Measurements from ENCODE around the gene PSTK.

The PSTK gene, protein sequence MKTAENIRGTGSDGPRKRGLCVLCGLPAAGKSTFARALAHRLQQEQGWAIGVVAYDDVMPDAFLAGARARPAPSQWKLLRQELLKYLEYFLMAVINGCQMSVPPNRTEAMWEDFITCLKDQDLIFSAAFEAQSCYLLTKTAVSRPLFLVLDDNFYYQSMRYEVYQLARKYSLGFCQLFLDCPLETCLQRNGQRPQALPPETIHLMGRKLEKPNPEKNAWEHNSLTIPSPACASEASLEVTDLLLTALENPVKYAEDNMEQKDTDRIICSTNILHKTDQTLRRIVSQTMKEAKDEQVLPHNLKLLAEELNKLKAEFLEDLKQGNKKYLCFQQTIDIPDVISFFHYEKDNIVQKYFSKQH

DNA sequence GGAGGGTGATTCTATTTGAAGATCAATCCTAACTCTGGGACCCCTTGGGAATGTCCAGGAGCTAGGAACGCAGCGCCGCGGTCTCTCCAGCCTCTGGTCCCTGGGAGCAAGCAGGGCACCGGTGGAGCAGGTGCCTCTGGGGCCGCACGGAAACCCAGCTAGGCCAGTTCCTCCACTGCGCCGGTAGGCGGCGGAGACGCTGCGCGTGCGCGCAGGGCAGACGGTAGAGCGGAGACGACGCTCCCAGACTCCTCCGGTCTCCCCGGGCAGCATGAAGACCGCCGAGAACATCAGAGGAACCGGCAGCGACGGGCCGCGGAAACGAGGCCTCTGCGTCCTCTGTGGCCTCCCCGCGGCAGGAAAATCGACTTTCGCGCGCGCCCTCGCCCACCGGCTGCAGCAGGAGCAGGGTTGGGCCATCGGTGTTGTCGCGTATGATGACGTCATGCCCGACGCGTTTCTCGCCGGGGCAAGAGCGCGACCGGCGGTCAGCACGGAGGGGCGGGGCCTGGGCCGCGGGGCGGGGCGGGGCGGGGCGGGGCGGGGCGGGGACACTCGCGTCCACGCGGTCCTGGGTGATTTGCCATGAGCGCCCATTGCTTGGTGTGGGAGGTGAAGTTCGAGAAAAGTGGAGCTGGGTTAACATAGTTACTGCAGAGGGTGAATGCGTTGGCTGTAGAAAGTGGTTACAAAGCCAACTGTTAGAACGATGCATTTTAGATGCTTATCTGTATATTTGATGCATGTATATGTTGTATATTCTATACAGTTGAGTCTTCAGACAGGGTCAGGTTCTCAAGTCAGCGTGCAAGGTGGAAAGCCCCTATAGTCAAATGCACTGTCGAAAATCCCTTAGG lies at the start of gene PSTK:
Gene PSTK, plus strand, starts transcription at position 193 of the 857 bp plus-strand sequence. Its CDS starts 79 bp downstream, at position 272.
- peak; percentile 87 to 89 for DNase-seq

DNA sequence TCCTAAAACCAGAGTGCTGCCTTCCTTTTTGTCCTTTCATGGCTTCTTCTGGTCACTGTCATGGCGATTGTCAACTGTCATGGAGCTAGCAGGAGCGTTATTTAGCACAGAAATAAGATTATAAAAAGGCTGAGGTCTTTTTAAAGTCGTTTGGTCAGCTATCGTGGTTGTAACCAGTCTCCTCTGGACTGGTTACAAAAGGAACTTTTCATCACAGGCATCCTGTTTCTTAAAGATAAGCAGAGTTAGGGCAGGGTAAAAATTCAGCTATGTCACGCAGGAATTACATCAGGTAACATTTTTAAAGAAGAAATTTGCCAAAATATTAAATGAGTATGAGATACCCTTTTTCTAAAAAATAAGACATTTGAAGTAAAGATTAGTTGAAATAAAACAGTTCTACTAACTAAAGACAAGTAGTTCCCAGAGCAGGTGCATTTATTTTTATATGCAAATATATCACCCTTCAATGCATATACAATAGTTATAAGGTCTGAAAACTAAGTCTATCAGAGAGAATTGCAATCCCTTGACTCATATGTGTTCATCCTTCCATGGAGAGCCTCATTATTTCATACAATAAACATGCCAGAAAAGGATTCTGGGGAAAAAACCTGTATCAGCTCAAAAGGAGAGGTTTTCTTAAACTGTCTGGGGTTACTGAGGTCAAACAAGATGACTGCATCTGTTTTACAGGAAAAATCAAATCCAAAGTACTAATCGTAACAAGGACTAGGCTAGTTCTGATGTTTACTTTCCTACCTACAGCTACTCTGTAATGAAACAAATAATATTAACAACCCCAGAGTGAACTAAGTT lies 48.9 kb upstream of the PSTK start:
- no peak for DNase-seq

DNA sequence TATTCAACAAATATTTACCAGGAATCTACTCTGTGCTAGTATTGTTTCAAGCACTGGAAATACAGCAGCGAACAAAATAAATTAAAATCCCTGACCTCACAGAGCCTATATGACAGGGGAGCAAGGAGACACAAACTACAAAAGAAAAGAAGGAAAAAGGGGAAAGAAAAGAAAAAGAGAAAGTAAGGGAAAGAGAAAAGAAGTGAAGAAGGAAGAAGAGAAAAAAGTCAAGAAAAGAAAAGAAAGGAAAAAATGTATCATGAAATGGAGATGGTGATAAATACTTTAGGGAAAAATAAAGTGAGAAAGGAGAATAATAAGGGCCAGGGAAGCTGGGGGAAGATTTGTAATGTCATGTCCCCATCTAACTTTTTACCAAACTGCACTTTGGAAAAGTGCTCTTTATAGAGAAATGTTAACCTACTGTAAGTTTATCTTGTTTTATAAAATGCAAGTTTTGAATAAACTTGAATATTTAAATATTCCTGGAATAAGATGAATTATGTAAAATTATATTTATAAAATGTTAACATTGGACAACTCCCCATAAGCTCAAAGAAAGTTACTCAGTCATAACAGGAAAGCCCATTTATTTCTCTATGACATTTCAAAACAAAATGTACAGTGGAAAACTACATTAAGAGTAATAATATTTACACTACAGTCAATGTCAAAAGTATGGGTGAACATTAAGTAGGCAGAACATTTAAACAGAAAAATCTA lies 40.9 kb upstream of the PSTK start:
- DNase-seq = no peak

DNA sequence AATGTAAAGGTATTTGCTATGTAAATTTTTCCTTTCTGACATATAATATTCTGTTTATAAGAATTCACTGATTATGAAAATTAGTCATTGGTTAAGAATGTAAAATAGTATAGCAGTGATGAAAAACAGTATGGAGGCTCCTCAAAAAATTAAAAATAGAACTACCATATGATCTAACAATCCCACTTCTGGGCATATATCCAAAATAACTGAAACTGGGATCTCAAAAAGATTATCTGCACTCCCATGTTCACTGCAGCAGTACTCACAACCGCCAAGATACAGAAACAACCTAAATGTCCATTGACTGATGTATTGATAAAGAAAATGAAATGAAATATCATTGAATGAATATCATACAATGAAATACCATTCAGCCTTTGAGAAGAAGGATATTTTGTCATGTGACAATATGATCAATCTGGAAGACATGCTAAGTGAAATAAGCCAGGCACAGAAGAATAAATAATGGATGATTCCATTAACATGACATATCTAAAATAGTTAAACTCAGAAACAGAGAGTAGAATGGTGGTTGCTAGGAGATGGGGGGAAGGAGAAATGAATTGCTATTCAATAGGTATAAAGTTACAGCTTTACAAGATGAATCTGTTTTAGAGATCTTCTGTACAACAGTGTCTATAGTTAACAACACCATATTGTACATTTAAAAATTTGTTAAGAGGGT lies 40.2 kb upstream of the PSTK start:
- no peak for DNase-seq

DNA sequence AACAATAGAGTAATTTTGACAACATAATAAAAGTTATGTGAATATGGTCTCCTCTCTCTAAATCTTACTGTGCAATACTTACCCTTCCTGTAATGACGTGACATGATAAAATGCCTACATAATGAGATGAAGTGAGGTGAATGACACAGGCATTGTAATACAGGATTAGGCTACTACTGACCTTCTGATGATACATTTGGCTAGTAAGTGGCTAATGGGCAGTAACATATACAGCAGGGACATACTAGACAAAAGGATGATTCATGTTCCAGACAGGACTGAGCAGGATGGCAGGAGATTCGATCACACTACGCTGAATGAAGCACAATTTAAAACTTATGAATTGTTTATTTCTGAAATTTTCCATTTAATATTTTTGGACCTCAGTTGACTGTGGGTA lies 30.9 kb upstream of the PSTK start:
- no peak for DNase-seq

DNA sequence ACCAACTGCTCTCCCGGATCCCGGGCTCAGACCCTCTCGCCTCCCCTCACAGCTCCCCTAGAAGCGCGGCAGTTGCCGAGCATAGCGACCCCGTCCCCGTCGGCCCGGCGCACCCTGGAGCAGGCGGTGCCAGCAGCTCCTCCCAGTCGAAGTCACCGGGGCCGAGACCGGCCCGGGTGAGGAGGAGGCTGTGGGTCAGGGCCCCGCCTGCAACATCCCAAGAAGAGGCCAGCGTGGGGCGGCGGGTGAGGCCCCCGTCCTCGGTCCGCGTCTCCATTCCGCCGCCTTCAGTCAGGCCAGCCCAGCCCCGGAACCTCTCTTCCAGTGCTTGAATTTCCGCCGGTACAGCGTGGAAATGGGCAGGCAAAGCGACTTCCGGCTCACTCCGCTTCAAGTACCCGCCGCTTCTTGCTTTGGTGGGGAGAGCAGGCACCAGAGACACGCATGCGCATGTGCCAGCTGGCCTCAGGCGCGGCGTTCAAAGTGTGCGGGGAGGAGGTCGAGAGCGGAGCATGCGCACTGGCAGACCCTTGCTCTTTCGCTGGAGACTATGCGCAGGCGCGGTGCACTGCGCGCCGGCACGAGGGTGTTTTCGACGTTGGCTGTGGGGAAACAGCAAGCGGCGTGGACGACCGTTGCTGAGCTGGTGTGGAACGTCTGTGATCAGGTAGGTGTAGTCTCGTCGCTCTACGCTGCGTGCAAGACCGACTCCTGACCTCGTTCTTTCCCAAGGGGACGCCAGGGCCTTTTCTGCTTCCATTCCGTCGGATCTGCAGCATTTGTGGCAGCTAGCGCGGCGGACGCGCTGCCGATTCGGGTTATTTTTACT lies 26.1 kb upstream of the PSTK start, which contains the start of gene C10orf88:
Gene C10orf88, minus strand, starts transcription at position 326 of the 829 bp plus-strand sequence. Its CDS starts 49 bp downstream, at position 277.
- peak; percentile 95 to 96 for DNase-seq

DNA sequence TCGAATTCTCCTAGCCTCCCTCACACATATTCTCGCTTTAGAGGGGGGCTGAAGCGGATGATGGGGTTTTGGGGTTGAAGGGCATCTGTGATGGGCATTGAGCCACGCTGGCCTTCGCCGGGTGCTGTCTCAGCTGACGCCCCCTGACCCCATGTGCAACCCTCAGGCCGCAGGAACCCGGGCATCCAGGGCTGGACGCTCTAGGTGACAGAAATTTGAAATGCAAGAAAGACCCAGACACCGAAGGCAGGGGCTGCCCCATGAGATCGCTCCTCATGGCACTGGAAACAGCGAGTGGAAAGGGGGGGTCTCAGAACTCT lies 25.5 kb upstream of the PSTK start:
- DNase-seq = no peak

DNA sequence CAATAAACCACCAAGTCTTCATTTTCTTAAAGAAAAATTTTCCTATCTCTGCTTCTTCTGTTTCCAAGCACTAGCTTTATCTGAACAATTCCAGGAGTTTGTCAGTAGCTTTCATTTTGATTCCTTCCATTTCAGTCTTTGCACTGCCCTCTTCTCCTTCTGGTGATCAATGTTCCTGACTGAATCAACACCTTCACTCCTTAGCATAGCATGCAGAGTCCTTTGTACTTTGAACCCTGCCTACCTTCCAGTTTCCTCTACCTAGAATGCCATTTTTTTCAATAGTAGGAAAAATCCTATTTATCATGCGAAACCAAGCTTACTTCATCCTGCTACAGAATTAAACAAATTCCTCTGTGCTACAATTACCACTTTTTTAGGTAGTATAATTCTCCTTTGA lies 24.3 kb upstream of the PSTK start:
- DNase-seq = no peak

DNA sequence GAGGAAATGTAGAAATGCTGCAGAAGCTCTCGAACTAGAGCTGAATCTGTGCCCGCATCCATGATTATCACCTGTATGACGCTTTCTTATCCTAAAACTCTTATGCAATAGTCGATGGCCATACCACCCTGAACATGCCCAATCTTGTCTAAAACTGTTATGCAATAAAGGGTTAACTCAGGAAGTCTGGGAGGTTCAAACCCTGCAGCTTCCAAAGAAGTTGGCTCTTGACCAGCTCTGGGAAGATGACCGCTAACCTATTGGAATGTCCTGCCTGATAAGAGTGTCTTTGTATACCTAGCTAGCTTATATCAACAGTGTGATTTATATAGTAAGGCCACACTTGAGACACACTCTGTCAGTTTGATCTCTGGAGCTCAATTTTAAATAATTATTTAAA lies 22.7 kb upstream of the PSTK start:
- DNase-seq = no peak

DNA sequence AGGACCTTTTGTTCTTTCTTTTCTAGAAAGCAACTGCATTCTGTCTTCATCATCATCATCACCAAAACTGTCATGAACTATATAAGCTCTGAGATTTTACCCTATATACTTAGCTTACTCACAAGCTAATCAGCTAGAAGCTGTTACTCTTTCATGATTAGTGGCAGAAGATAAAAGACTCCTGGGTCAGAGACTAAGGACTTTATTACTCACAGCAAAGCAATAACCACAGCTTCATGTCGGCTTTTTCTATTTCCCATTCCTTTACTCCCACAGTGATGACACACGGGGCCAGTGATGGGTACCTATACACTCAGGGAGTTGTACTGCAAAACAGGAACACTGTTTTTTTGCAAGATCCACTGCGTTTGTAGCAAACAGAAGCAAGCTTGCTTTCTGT lies 17.8 kb upstream of the PSTK start:
- no peak for DNase-seq

DNA sequence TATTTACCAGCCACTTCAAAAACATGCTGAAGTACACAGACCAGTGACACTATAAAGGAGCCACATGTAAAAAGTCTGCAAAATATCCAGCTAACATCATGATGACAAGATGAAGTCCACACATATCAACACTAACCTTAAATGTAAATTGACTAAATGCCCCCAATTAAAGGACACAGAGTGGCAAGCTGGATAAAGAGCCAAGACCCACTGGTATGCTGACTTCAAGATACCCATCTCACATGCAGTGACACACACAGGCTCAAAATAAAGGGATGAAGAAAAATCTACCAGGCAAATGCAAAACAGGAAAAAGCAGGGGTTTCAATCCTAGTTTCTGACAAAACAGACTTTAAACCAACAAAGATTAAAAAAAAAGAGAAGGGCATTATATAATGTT lies 13.3 kb upstream of the PSTK start:
- DNase-seq = no peak

DNA sequence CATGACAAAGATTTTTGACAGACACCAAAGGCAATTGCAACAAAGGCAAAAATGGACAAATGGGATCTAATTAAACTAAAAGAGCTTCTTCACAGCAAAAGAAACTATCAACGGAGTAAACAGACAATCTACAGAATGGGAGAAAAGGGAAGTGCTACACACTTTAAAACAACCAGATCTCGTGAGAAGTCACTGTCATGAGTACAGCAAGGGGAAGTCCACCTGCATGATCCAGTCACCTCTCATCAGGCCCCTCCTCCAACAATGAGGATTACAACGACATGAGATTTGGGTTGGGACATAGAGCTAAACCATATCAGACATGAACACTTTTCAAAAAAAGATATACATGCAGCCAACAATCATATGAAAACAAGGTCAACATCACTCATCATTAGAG lies 11.5 kb upstream of the PSTK start:
- DNase-seq = no peak

DNA sequence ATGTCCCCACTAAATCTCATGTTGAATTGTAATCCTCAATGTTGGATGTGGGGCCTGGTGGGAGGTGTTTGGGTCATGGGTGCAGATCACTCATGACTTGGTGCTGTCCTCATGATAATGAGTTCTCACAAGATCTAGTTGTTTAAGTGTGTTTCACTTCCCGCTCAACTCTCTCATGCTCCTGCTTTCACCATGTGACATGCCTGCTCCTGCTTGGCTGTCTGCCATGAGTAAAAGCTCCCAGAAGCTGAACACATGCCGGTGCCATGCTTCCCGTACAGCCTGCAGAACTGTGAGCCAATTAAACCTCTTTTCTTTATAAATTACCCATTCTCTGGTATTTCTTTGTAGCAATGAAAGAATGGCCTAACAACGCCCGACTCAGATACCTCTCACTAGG lies 6.2 kb upstream of the PSTK start:
- no peak for DNase-seq

DNA sequence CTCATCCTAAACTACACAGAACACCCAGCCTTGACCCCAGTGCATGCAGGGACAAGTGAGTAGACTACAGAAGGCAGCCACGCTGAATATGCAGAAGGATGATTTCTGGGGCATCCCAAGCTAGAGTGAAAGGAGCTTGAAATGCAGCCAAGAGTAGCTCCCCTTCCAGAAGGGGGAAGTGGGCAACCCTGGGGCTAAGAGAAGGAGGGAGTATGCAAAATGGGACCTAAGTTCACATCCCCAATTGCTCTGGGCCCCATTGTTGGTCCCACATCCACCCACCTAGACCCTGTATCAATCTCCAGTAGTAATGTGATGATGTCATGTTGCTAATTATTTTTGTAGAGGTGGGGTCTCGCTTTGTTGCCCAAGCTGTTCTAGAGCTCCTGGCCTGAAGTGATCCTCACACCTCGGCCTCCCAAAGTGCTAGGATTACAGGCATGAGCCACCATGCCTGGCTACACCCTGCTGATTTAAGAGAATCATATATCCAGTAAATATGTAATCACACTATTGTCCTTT lies 5.6 kb upstream of the PSTK start:
- DNase-seq = no peak

DNA sequence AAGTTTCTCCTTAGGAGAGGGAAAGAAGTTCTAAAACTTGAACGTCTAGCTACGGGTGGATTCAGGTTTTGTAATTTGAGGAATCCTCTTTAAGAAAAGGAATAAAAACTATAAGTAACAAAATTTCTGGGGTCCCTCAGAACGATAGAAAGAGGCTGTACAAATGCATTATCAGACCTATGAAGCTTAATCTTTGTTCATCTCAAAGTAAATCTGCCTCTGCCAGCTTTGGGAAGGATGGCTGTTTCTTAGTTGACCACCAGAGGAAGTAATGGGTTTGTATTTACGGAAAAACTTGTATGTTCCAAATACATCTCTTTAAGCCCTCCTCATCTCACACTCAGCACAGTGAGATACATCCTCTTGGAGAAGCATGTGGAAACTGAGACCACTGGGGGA lies 864 bp downstream of the PSTK start:
- DNase-seq = peak in 1 of 2 experiments; percentile 9

DNA sequence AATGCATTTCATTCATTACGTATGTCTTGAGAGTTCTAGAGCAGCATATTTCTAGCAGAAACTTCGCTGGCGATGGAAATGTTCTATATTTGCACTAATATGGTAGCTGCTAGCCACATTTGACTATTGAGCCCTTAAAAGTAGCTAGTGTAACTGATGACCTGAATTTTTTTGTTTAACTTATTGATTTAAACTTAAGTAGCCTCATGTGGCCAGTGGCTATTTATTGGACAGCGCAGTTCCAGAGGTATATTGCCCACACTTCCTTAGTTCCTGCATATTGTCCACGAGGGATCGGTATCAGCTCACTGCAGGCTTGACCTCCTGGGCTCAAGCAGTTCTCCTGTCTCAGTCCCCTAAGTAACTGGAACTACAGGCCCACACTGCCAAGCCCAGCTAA lies 3.7 kb downstream of the PSTK start:
- no peak for DNase-seq

DNA sequence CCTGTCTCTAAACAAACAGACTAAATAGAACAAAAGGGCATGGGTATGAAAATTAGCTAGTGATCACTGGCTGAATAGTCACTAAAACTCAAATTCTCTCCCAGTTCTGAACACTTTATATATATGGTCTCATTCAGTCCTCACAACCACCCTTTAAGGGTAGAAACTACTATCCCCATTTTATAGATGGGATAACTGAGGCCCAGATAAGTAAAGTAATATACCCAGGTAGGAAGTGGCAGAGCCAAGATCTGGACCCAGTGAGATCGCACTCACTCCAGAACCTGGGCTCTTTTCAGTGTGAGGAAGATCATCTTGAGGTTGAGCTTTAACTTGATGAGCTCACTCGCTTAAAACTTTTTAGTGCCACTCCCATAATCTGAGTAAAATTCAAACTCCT lies 4.5 kb downstream of the PSTK start:
- no peak for DNase-seq

DNA sequence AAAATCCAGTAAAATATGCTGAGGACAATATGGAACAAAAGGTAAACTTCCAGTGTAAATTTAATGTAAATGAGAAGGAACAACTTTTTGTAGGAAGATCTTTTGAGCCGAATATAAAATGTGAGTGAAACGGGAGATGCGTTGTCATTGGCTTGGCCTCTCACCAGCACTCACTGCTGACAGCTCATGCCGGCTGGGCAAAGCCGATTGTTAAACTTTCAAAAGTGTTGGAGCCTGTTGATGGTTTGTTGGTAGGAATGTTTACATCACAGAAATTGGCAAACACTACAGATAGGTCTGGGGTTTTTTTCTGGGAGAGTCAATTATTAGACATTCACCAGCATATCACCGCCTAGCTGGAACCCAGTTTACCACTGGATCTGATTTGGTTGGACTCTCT lies 6.1 kb downstream of the PSTK start:
- DNase-seq = no peak

DNA sequence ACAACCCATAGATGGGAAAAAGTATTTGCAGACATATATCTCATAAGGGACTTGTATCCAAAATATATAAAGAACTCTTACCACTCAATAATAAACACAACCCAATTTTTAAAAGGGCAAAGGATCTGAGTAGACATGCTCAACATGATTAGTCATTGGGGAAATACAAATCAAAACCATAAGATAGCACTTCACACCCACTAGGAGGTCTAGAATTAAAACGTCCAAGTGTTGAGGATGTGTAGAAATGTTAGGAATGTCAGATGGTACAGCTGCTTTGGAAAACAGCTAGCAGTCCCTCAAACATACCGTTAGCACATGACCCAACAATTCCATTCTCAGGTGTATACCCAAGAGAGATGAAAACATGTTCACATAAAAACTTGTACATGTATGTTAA lies 8.3 kb downstream of the PSTK start:
- no peak for DNase-seq

DNA sequence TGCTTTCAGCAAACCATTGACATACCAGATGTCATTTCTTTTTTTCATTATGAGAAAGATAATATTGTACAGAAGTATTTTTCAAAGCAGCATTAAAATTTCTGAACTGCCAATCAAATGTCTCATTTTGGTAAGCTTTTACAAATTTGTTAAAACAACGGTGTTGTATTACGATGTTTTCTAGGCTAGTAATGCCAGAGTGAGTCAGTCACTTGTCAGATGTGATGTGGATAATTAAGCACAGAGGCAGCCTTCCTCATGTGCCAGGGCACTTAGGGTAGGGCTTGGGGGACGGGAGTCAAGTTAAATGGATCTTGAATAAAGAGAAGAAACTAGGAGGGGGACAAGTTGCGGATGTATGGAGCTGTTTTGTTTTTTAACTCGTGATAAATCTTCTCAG lies 10.1 kb downstream of the PSTK start:
- no peak for DNase-seq

DNA sequence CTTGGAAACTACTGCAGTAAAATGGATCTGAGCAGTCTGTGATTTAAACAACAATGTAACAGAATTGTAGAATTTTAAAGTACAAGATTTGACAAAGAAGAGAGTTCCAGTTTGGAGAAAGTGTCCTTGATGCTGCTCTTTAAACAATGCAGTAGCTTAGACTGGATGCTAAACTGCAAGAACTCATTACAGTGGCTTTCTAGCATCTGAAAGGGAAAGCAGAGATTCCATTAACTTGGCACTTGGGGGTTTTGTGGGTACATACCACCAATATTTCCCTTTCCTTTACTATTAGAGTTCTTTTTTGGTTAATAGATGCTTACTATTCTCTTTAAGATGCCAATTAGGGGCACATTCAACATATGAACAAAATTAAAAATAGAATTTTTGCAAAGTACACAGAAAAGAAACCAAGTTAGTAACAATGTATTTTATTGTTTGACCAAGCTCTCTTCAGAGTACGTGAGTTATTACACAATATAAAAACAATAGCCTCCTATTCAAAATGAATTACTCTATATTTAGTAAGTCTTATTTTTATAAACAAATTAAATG lies 11.9 kb downstream of the PSTK start:
- DNase-seq = no peak
